Neural progenitor cell (in vitro differentiated cells): ENCODE results near the gene HAAO. TPM values are rescaled to one million over a fixed set of nuclear protein-coding genes. Genes with fewer than 3 reads are reported as not detected.

ENCODE experiments used
- DNase-seq: peaks from one replicate; pipeline ENCODE4 v3.0.0-alpha.2; 2016; ENCODE audit warnings: low spot score
- H2AFZ ChIP-seq: fragments of 200-600 bp; sonication (generic); replicated peaks from 2 replicates; pipeline ENCODE4 v1.6.1; 2016; ENCODE audit warnings: antibody characterized with exemption
- H3F3A ChIP-seq: fragments of 200-600 bp; sonication (generic); 2 replicates; pipeline ENCODE4 v1.6.1; 2016; ENCODE audit warnings: antibody characterized with exemption, low read depth
- H3K27ac ChIP-seq: fragments of 200-600 bp; sonication (generic); 2 replicates; pipeline ENCODE4 v1.5.1; 2016; ENCODE audit warnings: mild to moderate bottlenecking
- H3K27me3 ChIP-seq: fragments of 200-600 bp; sonication (generic); 2 replicates; pipeline ENCODE4 v1.6.1; 2016; ENCODE audit warnings: mild to moderate bottlenecking, moderate library complexity
- H3K36me3 ChIP-seq: fragments of 200-600 bp; sonication (generic); 2 replicates; pipeline ENCODE4 v1.5.1; 2016
- H3K4me1 ChIP-seq: fragments of 200-600 bp; sonication (generic); 2 replicates; pipeline ENCODE4 v1.6.1; 2016; ENCODE audit warnings: mixed run types
- H3K4me2 ChIP-seq: fragments of 200-600 bp; sonication (generic); 2 replicates; pipeline ENCODE4 v1.6.1; 2016
- H3K4me3 ChIP-seq: fragments of 200-600 bp; sonication (generic); 2 replicates; pipeline ENCODE4 v1.5.1; 2016
- H3K79me2 ChIP-seq: fragments of 200-600 bp; sonication (generic); 2 replicates; pipeline ENCODE4 v1.6.1; 2016; ENCODE audit warnings: low read depth
- H3K9ac ChIP-seq: fragments of 200-600 bp; sonication (generic); 2 replicates; pipeline ENCODE4 v1.6.1; 2016
- H3K9me3 ChIP-seq: fragments of 200-600 bp; sonication (generic); 2 replicates; pipeline ENCODE4 v1.5.1; 2016; ENCODE audit warnings: low read depth
- H4K20me1 ChIP-seq: fragments of 200-600 bp; sonication (generic); 2 replicates; pipeline ENCODE4 v1.6.1; 2016; ENCODE audit warnings: low read depth
- H3K27ac Mint-ChIP-seq: 3 replicates; pipeline ENCODE4 v1.8.0; 2021; ENCODE audit warnings: mixed read lengths
- H3K27me3 Mint-ChIP-seq: 2 replicates; pipeline ENCODE4 v1.8.0; 2022; ENCODE audit warnings: low read depth, mild to moderate bottlenecking, inconsistent platforms, moderate library complexity, mixed read lengths; ENCODE audit not compliant: insufficient read depth
- H3K36me3 Mint-ChIP-seq: 3 replicates; pipeline ENCODE4 v1.8.0; 2021; ENCODE audit warnings: mixed read lengths
- H3K4me1 Mint-ChIP-seq: 3 replicates; pipeline ENCODE4 v1.8.0; 2021; ENCODE audit warnings: mixed read lengths
- H3K4me3 Mint-ChIP-seq: 3 replicates; pipeline ENCODE4 v1.8.0; 2021; ENCODE audit warnings: mild to moderate bottlenecking, moderate library complexity, mixed read lengths
- H3K9me3 Mint-ChIP-seq: 3 replicates; pipeline ENCODE4 v1.8.0; 2020; ENCODE audit warnings: mixed read lengths
- CTCF ChIP-seq: fragments of 200-600 bp; sonication (generic); IDR thresholded peaks from 2 replicates; pipeline ENCODE4 v1.5.1; 2017; ENCODE audit warnings: antibody characterized with exemption, mild to moderate bottlenecking
- EZH2 ChIP-seq: fragments of 200-600 bp; sonication (generic); IDR thresholded peaks from 2 replicates; pipeline ENCODE4 v1.6.1; 2017; ENCODE audit warnings: antibody characterized with exemption, mild to moderate bottlenecking, moderate library complexity
- EZH2phosphoT487 ChIP-seq: fragments of 200-600 bp; sonication (generic); IDR thresholded peaks from 2 replicates; pipeline ENCODE4 v1.6.1; 2017; ENCODE audit warnings: antibody characterized with exemption
- total RNA-seq: library from RNA; depleted of rRNA; stranded (reverse); fragments of >200 nt; gene quantifications from 2 replicates; pipeline ENCODE4 v1.2.3, GENCODE V29; 2015; ENCODE audit warnings: low replicate concordance

Gene HAAO
- total RNA-seq, 1 donor from 2014 or later: 0.77 TPM

- no peak overlapping the region for H3K9ac ChIP-seq
- H3K9me3 ChIP-seq: no peaks in the 10 kb centered on the region
- TF ChIP-seq EZH2phosphoT487: no peak
- no peak for TF ChIP-seq EZH2
- no peak for TF ChIP-seq CTCF
- Mint-ChIP-seq H3K27me3 (peaks cover 3% of the 10 kb centered on the region), H3K27ac (no peak overlapping the region), H3K4me3 (no peak overlapping the region), H3K36me3 (no peaks in the 10 kb centered on the region), H3K9me3 (peaks cover 10% of the 10 kb centered on the region), H3K4me1 (no peaks in the 10 kb centered on the region)
- no peak overlapping the region for H3K4me3 ChIP-seq
- no peak overlapping the region for H2AFZ ChIP-seq
- H3K4me2 ChIP-seq: no peak overlapping the region
- no peaks in the 10 kb centered on the region for H3K36me3 ChIP-seq
- H3K27me3 ChIP-seq: no peaks in the 10 kb centered on the region
- H3K27ac ChIP-seq: no peak overlapping the region
- peaks cover 19% of the 10 kb centered on the region for H3F3A ChIP-seq
- DNase-seq: no peak
- H3K79me2 ChIP-seq: no peaks in the 10 kb centered on the region
- no peaks in the 10 kb centered on the region for H4K20me1 ChIP-seq
- no peaks in the 10 kb centered on the region for H3K4me1 ChIP-seq
Observed at GRCh38 chr2:42799881-42800280, 7.5 kb upstream of the HAAO start.

- H3K4me3 Mint-ChIP-seq: no peak overlapping the region
- H3K79me2 ChIP-seq: no peaks in the 10 kb centered on the region
- H3K9me3 ChIP-seq: no peaks in the 10 kb centered on the region
- H3K27ac Mint-ChIP-seq: no peak overlapping the region
- H3F3A ChIP-seq: peaks cover 45% of the 10 kb centered on the region
- H3K9me3 Mint-ChIP-seq: peaks cover 10% of the 10 kb centered on the region
- peaks cover 13% of the 10 kb centered on the region for H3K27me3 Mint-ChIP-seq
- no peak for DNase-seq
- no peak overlapping the region for H3K27ac ChIP-seq
- no peak overlapping the region for H3K4me3 ChIP-seq
- H3K4me2 ChIP-seq: no peak overlapping the region
- H3K36me3 Mint-ChIP-seq: no peaks in the 10 kb centered on the region
- no peaks in the 10 kb centered on the region for H3K36me3 ChIP-seq
- TF ChIP-seq EZH2phosphoT487: no peak
- peaks cover 18% of the 10 kb centered on the region for H3K4me1 ChIP-seq
- no peak overlapping the region for H3K9ac ChIP-seq
- H2AFZ ChIP-seq: no peak overlapping the region
- peaks cover 17% of the 10 kb centered on the region for H3K27me3 ChIP-seq
- H3K4me1 Mint-ChIP-seq: peaks cover 14% of the 10 kb centered on the region
- H4K20me1 ChIP-seq: no peaks in the 10 kb centered on the region
Observed at GRCh38 chr2:42797281-42797680, 4.9 kb upstream of the HAAO start.

GRCh38 chr2:42796427-42797248, 4.3 kb upstream of the HAAO start:
- Histone ChIP-seq H3K9ac (no peak overlapping the region), H3K4me1 (peaks cover 22% of the 10 kb centered on the region), H3K9me3 (no peaks in the 10 kb centered on the region), H3K27me3 (peaks cover 23% of the 10 kb centered on the region), H3K4me3 (no peak overlapping the region), H2AFZ (no peak overlapping the region), H3K4me2 (no peak overlapping the region), H3K27ac (no peak overlapping the region), H4K20me1 (no peaks in the 10 kb centered on the region), H3K36me3 (no peaks in the 10 kb centered on the region), H3K79me2 (no peaks in the 10 kb centered on the region), H3F3A (peaks cover 50% of the 10 kb centered on the region)
- Mint-ChIP-seq H3K4me3 (no peak overlapping the region), H3K9me3 (peaks cover 12% of the 10 kb centered on the region), H3K27me3 (peaks cover 19% of the 10 kb centered on the region), H3K36me3 (peaks cover under 1% of the 10 kb centered on the region), H3K4me1 (peaks cover 19% of the 10 kb centered on the region), H3K27ac (no peak overlapping the region)
- TF ChIP-seq CTCF (no peak), EZH2 (no peak), EZH2phosphoT487 (no peak)
- no peak for DNase-seq

GRCh38 chr2:42795841-42796301, 3.5 kb upstream of the HAAO start:
- H3K4me2 ChIP-seq: no peak overlapping the region
- Mint-ChIP-seq H3K27ac (no peak overlapping the region), H3K36me3 (peaks cover 8% of the 10 kb centered on the region), H3K4me3 (no peak overlapping the region), H3K4me1 (peaks cover 22% of the 10 kb centered on the region), H3K27me3 (peaks cover 26% of the 10 kb centered on the region), H3K9me3 (peaks cover 11% of the 10 kb centered on the region)
- no peak for TF ChIP-seq EZH2
- TF ChIP-seq CTCF: no peak
- no peak for TF ChIP-seq EZH2phosphoT487
- no peak overlapping the region for H3K4me3 ChIP-seq
- no peak overlapping the region for H3K27ac ChIP-seq
- no peak for DNase-seq
- H2AFZ ChIP-seq: no peak overlapping the region
- H4K20me1 ChIP-seq: no peaks in the 10 kb centered on the region
- H3K4me1 ChIP-seq: peaks cover 22% of the 10 kb centered on the region
- no peak overlapping the region for H3K9ac ChIP-seq
- H3K36me3 ChIP-seq: no peaks in the 10 kb centered on the region
- no peaks in the 10 kb centered on the region for H3K79me2 ChIP-seq
- H3K27me3 ChIP-seq: peaks cover 31% of the 10 kb centered on the region
- peaks cover 50% of the 10 kb centered on the region for H3F3A ChIP-seq
- H3K9me3 ChIP-seq: no peaks in the 10 kb centered on the region
